Smooth muscle cell (in vitro differentiated cells): Measurements from ENCODE around the gene ICAM3. TPM values are rescaled to one million over a fixed set of nuclear protein-coding genes. Genes with fewer than 3 reads are reported as not detected.

ENCODE experiments used
- DNase-seq: peaks from one replicate; lab custom pipeline; 2025; ENCODE audit not compliant: unreplicated experiment; lab: John Stamatoyannopoulos, UW
- H2AFZ ChIP-seq: fragments of 200-600 bp; sonication (generic); 2 replicates; pipeline ENCODE4 v1.6.0; 2016; ENCODE audit warnings: antibody characterized with exemption, low read depth, mild to moderate bottlenecking
- H3F3A ChIP-seq: fragments of 200-600 bp; sonication (generic); 2 replicates; pipeline ENCODE4 v1.6.0; 2017; ENCODE audit warnings: antibody characterized with exemption, low read depth
- H3K27ac ChIP-seq: fragments of 200-600 bp; sonication (generic); 2 replicates; pipeline ENCODE4 v1.5.1; 2016; ENCODE audit warnings: low read depth, mild to moderate bottlenecking
- H3K27me3 ChIP-seq: fragments of 200-600 bp; sonication (generic); 2 replicates; pipeline ENCODE4 v1.6.1; 2016; ENCODE audit warnings: low read depth, mild to moderate bottlenecking
- H3K36me3 ChIP-seq: fragments of 200-600 bp; sonication (generic); 2 replicates; pipeline ENCODE4 v1.5.1; 2016; ENCODE audit warnings: low read depth
- H3K4me1 ChIP-seq: fragments of 200-600 bp; sonication (generic); 2 replicates; pipeline ENCODE4 v1.5.1; 2016; ENCODE audit warnings: low read depth
- H3K4me2 ChIP-seq: fragments of 200-600 bp; sonication (generic); 2 replicates; pipeline ENCODE4 v1.6.0; 2016; ENCODE audit warnings: mild to moderate bottlenecking
- H3K4me3 ChIP-seq: fragments of 200-600 bp; sonication (generic); 2 replicates; pipeline ENCODE4 v1.5.1; 2016; ENCODE audit warnings: mild to moderate bottlenecking
- H3K79me2 ChIP-seq: fragments of 200-600 bp; sonication (generic); 2 replicates; pipeline ENCODE4 v1.6.0; 2016; ENCODE audit warnings: low read depth, mild to moderate bottlenecking
- H3K9ac ChIP-seq: fragments of 200-600 bp; sonication (generic); 2 replicates; pipeline ENCODE4 v1.6.0; 2016; ENCODE audit warnings: low read depth
- H3K9me3 ChIP-seq: fragments of 200-600 bp; sonication (generic); replicated peaks from 2 replicates; pipeline ENCODE4 v1.5.1; 2016; ENCODE audit warnings: low read depth
- H4K20me1 ChIP-seq: fragments of 200-600 bp; sonication (generic); 2 replicates; pipeline ENCODE4 v1.6.0; 2016; ENCODE audit warnings: low read depth
- WGBS: methylation state at CpG from one replicate; pipeline ENCODE4 v1.1.7; 2016; ENCODE audit warnings: low lambda C conversion rate; 5-methylcytosine and 5-hydroxymethylcytosine counted together
- polyA plus RNA-seq: library from polyadenylated mRNA; unstranded; fragments of >200 nt; fragmentation: Nextera tagmentation; extraction: Ambion mirVana; gene quantifications from 2 replicates; pipeline ENCODE4 v1.2.1, GENCODE V29; 2016
- total RNA-seq: library from RNA; depleted of rRNA; stranded (reverse); fragments of >200 nt; gene quantifications from 2 replicates; pipeline ENCODE4 v1.2.3, GENCODE V29; 2014
- TF ChIP-seq, protein P1 (sequence below): fragments of 200-600 bp; sonication (generic); IDR thresholded peaks from 2 replicates; pipeline ENCODE4 v1.5.1; 2017; ENCODE audit warnings: borderline replicate concordance, mild to moderate bottlenecking, antibody characterized with exemption; ENCODE audit not compliant: insufficient read depth, poor library complexity, severe bottlenecking

The ICAM3 gene
- total and polyA plus RNA-seq, 2 experiments from 2014 or later: 6.5 to 31.3 TPM

GRCh38 chr19:10332158-10332964, 7.1 kb downstream of the ICAM3 start:
- no peaks in the 10 kb centered on the region for H3K9me3 ChIP-seq
- H2AFZ ChIP-seq: no peak overlapping the region
- no peaks in the 10 kb centered on the region for H3F3A ChIP-seq
- H3K27ac ChIP-seq: peak overlapping the region; percentile 89
- H3K9ac ChIP-seq: peak overlapping the region; percentile 94
- TF ChIP-seq, protein P1, sequence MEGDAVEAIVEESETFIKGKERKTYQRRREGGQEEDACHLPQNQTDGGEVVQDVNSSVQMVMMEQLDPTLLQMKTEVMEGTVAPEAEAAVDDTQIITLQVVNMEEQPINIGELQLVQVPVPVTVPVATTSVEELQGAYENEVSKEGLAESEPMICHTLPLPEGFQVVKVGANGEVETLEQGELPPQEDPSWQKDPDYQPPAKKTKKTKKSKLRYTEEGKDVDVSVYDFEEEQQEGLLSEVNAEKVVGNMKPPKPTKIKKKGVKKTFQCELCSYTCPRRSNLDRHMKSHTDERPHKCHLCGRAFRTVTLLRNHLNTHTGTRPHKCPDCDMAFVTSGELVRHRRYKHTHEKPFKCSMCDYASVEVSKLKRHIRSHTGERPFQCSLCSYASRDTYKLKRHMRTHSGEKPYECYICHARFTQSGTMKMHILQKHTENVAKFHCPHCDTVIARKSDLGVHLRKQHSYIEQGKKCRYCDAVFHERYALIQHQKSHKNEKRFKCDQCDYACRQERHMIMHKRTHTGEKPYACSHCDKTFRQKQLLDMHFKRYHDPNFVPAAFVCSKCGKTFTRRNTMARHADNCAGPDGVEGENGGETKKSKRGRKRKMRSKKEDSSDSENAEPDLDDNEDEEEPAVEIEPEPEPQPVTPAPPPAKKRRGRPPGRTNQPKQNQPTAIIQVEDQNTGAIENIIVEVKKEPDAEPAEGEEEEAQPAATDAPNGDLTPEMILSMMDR: no peak
- H3K79me2 ChIP-seq: peaks cover 26% of the 10 kb centered on the region
- peak overlapping the region; percentile 89 for H3K4me2 ChIP-seq
- peaks cover 8% of the 10 kb centered on the region for H3K4me1 ChIP-seq
- H3K27me3 ChIP-seq: no peaks in the 10 kb centered on the region
- no peaks in the 10 kb centered on the region for H3K36me3 ChIP-seq
- WGBS: 46% methylated on average over 18 of the region's 18 CpGs
- H3K4me3 ChIP-seq: peak overlapping the region; percentile 92
- H4K20me1 ChIP-seq: peaks cover 52% of the 10 kb centered on the region
- DNase-seq: no peak

DNA sequence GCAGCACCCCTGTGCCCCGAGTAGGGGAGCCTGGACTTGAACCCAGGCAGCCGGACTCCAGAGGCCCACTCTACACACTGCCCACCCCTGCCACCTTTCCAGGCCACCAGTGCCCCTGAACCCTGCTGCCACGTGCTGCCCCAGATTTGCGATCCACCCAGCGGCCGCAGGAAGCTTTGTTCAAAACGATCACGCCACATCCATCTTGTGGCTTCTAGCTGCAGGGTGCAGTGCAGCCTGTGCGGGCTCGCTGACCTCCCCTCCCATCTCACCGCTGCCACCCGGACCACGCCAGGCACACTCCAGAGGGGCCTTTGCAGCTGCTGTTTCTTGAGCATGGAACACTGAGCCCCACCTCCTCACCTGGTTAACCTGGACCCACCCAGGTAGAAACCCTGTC, 9.9 kb downstream of the ICAM3 start:
- DNase-seq: no peak
- H3K79me2 ChIP-seq: peaks cover 26% of the 10 kb centered on the region
- no peaks in the 10 kb centered on the region for H3K27me3 ChIP-seq
- no peaks in the 10 kb centered on the region for H3K36me3 ChIP-seq
- peaks cover 65% of the 10 kb centered on the region for H4K20me1 ChIP-seq
- H3K9ac ChIP-seq: no peak overlapping the region
- no peaks in the 10 kb centered on the region for H3K9me3 ChIP-seq
- no peak overlapping the region for H2AFZ ChIP-seq
- H3K4me3 ChIP-seq: no peak overlapping the region
- peaks cover 8% of the 10 kb centered on the region for H3K4me1 ChIP-seq
- no peak overlapping the region for H3K27ac ChIP-seq
- WGBS: 98% methylated on average over 13 of the region's 13 CpGs
- TF ChIP-seq, protein P1: no peak
- H3K4me2 ChIP-seq: no peak overlapping the region
- H3F3A ChIP-seq: no peaks in the 10 kb centered on the region

DNA sequence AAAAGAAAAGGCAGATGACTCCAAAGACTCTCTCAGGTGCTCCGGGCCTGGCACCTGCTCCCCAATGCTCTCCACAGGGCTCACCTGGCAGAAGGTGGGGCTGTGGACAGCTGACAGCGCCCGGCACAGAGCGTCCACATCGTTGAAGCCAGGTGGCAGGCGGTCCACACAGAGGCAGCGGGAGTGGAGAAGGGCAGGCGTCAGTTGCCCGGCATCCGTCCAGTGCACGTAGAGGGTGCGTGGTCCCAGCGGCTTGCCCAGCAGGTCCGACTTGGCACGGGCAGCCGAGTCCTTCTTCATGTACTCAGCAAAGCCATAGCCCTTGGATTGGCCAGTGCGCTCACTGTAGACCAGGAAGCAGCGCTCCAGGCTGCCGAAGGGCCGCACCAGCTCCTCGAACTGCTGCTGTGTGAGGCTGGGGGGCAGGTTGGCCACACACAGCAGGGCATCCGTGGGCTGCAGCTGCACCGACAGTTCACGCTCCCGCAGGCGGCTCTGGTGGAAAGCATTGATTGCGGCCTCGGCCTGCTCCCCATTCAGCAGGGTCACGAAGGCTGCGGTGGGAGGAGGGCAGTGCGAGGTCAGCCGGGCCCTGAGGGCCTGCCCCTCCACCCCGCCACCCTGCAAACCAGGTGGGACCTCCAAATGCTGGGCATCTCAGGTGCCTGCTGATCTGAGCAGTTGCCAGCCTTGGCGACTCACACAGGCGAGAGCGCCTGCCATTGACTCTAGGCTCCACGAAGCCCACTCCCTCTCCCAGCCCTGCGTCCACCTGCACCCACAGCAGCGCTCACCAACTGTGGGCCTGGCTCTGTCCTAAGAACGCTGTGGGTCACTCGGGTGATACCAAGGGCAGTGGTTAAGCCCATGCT, 10.6 kb downstream of the ICAM3 start:
- Histone ChIP-seq H3K79me2 (peaks cover 26% of the 10 kb centered on the region), H4K20me1 (peaks cover 65% of the 10 kb centered on the region), H3K27me3 (no peaks in the 10 kb centered on the region), H3K4me3 (no peak overlapping the region), H3K4me2 (no peak overlapping the region), H3K36me3 (no peaks in the 10 kb centered on the region), H3F3A (no peaks in the 10 kb centered on the region), H2AFZ (no peak overlapping the region), H3K9me3 (no peaks in the 10 kb centered on the region), H3K9ac (no peak overlapping the region), H3K4me1 (peaks cover 8% of the 10 kb centered on the region), H3K27ac (no peak overlapping the region)
- no peak for DNase-seq
- WGBS: 98% methylated on average over 41 of the region's 41 CpGs
- TF ChIP-seq, protein P1: no peak
